HG03025 (cell line): ENCODE data around the gene USP40.
A peak's percentile ranks its signal among the peaks of the same experiment; 100 is the strongest.
"Not testable (repeated sequence)": the region's sequence is repeated elsewhere in the genome, so short reads cannot be mapped to it uniquely, and the experiment has no call there.

ENCODE experiments used
- ATAC-seq: cut with Tn5 transposase; IDR thresholded peaks from one replicate; pipeline ENCODE4 v1.9.1; 2021; ENCODE audit warnings: mild to moderate bottlenecking, moderate library complexity; ENCODE audit not compliant: unreplicated experiment, low FRiP score

Gene USP40, protein sequence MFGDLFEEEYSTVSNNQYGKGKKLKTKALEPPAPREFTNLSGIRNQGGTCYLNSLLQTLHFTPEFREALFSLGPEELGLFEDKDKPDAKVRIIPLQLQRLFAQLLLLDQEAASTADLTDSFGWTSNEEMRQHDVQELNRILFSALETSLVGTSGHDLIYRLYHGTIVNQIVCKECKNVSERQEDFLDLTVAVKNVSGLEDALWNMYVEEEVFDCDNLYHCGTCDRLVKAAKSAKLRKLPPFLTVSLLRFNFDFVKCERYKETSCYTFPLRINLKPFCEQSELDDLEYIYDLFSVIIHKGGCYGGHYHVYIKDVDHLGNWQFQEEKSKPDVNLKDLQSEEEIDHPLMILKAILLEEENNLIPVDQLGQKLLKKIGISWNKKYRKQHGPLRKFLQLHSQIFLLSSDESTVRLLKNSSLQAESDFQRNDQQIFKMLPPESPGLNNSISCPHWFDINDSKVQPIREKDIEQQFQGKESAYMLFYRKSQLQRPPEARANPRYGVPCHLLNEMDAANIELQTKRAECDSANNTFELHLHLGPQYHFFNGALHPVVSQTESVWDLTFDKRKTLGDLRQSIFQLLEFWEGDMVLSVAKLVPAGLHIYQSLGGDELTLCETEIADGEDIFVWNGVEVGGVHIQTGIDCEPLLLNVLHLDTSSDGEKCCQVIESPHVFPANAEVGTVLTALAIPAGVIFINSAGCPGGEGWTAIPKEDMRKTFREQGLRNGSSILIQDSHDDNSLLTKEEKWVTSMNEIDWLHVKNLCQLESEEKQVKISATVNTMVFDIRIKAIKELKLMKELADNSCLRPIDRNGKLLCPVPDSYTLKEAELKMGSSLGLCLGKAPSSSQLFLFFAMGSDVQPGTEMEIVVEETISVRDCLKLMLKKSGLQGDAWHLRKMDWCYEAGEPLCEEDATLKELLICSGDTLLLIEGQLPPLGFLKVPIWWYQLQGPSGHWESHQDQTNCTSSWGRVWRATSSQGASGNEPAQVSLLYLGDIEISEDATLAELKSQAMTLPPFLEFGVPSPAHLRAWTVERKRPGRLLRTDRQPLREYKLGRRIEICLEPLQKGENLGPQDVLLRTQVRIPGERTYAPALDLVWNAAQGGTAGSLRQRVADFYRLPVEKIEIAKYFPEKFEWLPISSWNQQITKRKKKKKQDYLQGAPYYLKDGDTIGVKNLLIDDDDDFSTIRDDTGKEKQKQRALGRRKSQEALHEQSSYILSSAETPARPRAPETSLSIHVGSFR

DNA sequence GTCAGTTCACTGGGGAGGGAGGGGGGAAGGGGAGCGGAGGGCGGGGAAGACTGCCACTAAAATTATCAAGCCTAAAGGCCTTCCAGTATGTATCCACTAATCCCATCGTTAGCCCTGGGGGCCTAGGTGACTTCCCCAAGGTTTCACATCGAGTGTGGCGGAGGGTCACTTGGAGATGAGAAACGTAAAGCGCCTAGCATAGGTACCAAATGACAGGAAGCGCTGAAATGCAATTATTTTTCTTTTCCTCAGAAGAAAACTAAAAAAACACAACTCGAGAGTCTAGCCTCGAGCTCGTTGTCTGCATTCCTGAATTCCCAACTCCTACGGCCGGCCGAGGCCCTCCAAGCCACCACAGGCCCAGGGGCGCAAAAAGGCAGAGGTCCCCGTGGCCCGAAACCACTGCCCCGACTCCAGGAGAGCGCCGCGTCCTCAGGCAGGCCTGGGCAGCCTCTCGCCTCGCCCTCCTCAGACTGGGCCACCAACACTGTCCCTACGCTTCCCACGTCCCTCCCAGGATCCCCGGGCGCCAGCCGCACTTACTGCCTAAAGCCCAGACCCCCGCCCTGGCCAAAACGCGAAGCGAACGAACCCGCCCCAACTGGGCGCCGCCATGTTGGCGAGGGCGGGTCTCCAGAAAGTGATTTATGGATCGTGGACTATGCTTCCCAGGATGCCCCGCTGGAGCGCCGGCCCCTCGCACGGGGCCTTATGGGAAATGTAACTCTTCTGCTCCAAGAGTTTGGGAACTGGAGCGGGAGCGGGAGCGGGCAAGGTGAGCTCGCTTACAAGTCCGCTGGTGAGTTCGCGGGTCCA is at the start of gene USP40:
Gene USP40 (minus strand): TSS at position 642 of the 816 bp plus-strand sequence. CDS start 1,228 bp downstream, outside the sequence.
- ATAC-seq = peak; percentile 66

DNA sequence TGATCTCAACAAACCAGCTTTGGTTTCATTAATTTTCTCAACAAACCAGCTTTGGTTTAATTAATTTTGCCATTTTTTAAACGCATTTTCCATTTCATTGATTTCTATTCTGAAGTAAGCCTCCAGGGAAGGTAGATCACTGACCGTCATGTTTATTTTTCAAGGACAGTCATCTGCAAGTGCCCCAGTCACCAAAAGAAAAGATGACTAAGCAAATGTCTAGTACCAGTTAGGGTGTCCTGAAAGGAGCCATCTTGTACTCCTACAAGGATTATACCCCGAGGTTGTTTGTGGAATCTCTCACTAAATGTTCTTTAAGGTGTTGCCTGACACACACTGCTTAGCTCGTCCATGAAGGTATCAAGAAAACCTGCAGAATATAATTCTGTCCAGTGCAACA is 44.7 kb upstream of the USP40 start:
- ATAC-seq = no peak

DNA sequence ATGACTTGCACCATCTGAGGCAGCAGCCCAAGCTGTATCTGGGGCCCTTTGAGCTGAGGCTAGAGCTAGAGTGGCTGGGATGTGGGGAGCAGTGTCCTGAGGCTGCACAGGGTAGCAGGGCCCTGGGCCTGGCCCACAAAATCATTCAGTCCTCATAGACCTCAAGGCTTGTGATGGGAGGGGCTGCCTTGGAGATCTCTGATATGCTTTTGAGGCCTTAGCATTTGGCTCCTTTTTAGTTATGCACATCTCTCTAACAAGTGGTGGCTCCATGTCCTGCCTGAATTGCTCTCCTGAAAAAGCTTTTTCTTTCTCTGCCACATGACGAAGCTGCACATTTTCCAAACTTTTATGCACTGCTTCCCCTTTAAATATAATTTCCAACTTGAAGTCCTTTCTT is 39.1 kb upstream of the USP40 start:
- no peak for ATAC-seq

DNA sequence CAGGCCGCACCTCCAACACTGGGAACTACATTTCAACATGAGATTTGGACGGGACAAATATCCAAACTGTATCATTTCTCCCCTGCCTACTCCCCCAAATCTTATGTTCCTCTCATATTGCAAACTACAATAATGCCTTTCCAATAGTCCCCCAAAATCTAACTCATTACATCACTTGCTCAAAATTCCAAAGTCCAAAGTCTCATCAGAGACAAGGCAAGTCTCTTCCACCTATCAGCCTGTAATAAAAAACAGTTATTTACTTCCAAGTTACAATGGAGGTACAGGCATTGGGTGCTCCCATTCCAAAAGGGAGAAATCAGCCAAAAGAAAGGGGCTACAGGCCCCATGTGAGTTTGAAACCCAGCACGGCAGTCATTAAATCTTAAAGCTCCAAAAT is 38.2 kb upstream of the USP40 start:
- ATAC-seq = no peak

DNA sequence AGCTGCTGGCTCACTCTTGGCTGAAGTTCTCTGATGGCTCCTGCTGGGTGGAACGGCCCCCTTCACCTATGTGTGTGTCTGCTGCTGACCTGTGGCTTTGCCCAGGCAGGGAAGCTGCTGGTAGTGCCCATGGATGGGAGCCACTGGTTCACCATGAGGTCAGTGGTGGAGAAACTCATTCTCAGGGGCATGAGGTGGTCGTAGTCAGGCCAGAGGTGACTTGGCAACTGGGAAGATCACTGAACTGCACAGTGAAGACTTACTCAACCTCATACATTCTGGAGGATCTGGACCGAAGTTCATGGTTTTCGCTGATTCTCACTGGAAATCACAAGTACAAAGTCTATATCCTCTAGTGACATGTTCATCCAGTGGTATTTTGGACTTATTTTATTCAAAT is 36.9 kb upstream of the USP40 start:
- no peak for ATAC-seq

DNA sequence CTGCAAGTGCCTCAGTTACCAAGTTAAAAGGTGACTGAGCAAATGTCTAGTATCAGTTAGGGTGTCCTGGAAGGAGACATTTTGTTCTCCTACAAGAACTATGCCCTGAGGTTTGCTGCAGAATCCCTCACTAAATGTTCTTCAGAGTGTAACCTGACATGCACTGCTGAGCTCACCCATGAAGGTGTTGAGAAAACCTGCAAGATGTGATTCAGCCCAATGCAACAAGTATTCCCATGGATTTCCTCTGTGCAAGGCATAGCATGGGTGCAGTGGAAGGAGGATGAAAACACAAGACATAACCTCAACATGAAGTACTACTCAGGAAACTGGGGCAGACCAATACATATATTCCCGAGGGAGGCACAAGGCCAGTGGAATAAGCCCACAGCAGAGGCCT is 35.5 kb upstream of the USP40 start:
- no peak for ATAC-seq

DNA sequence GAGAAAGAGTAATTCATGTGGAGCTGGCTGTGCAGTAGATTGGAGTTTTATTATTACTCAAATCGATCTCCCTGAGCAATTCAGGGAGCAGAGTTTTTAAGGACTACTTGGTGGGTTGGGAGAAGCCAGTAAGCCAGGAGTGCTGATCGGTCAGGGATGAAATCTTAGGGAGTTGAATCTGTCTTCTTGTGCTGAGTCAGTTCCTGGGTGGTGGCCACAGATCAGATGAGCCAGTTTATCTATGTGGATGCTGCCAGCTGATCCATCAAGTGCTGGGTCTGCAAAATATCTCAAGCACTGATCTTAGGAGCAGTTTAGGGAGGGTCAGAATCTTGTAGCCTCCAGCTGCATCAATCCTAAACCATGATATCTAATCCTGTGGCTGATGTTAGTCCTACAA is 33.8 kb upstream of the USP40 start:
- ATAC-seq = no peak

DNA sequence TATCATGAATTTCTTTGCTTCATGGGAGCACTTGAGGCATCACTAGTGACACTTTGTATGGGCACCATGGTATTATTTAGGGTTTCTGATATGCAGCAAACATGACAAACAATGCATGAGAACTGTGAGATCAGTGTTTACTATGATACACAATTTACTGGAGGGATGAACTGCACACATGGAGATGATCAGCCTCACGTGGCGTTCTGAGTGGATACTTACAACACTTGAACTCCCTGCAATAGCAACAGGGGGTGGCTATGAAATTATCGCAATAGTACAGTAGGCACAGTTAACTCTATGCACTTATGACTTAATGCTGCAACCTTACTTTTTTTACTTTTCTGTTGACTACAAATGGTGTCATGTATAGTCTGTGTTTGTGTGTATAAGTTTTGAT is 32.4 kb upstream of the USP40 start:
- ATAC-seq = no peak

DNA sequence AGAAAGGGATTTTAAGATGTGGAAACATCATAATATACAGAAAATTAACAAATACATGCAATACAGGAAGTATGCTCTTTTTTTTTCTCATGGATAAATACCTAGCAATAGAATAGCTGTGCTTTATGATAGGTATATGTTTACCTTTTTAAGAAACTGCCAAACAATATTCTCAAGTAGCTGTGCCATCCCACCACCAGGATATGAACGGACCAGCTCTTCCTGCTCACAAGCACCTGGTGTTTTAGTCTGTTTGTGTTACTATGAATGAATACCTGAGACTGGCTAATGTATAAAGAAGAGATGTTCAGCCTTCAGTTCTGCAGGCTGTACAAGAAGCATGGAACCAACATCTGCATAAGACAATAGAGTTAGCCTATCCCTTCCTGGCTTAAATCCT is 30.9 kb upstream of the USP40 start:
- no peak for ATAC-seq

DNA sequence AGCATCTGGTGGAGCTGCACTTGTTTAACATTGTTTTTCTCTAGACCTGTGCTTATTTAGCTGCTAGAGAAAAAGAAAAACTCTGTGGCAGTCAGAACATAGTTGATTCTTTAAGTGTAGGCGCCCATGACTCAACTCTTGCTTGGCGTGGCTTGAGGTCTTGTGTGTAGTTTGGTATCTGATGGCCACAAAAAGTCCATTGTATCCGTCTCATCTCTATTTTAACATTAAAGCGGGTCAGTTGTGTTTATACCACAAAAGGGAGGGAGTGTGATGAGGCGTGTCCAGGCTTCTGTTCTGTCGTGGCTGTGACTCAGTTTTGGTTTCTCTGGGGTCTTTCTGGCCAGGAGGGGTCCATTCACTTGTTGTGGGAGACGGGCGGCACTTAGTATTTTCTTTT is 26.6 kb upstream of the USP40 start:
- ATAC-seq = no peak

DNA sequence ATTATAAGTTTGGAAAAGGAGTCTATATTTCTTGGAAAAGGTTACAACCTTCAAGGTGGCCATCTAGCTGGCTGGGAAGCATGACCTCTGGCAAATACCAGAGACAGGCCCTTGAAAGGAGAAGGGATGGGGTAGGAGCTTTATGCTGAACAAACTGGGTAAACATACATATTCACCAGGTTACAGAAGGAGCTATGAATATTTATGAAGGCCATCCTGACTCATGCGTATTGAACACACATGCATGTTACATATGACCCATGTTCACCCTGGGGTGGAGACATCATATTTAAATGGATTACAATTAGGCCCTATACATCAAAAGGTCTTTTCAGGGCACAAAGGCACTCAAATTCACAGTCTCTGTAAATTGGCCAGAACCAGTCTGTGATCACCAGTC is 26.1 kb upstream of the USP40 start:
- ATAC-seq = not testable (repeated sequence)

DNA sequence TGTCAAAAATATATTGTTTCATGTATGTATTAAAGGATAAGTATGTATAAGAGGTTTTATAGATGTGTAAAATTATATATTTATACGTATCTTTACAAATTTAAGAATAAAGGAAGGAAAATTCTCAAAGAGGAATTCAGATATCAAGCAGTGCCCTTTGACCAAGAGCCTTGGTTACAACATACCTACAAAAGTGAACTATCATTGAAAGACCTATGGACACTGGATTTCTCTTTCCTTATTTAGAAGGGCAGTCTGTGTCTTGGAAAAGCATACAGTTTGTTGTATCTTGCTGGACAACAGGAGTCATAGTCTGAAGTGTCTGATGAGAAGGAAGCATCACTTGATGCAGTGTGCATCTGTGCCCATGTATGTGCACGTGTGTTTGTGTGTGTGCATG is 21.8 kb upstream of the USP40 start:
- ATAC-seq = no peak

DNA sequence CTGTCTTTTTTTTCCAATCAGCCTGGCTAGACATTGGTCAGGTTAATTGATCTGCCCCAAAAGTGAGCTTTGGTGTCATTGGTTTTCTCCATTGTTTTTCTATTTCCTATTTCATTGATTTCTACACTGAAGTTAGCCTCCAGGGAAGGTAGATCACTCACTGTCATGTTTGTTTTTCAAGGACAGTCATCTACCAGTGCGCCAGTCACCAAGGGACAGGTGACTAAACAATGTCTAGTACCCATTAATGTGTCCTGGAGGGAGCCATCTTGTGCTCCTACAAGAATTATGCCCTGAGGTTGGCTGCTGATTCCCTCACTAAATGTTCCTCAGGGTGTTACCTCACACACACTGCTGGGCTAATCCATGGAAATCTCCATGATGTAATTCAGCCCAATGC is 17.6 kb upstream of the USP40 start:
- no peak for ATAC-seq

DNA sequence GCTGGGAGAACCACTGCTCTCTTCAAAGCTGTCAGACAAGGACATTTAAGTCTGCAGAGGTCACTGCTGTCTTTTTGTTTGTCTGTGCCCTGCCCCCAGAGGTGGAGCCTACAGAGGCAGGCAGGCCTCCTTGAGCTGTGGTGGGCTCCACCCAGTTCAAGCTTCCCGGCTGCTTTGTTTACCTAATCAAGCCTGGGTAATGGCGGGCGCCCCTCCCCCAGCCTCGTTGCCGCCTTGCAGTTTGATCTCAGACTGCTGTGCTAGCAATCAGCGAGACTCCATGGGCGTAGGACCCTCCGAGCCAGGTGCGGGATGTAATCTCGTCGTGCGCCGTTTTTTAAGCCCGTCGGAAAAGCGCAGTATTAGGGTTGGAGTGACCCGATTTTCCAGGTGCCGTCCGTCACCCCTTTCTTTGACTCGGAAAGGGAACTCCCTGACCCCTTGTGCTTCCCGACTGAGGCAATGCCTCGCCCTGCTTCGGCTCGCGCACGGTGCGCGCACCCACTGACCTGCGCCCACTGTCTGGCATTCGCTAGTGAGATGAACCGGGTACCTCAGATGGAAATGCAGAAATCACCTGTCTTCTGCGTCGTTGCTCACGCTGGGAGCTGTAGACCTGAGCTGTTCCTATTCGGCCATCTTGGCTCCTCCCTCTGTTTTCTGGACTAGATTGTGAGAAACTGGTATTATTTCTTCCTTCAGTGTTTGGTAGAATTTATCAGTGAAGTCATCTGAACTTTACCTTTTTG is 16.8 kb upstream of the USP40 start:
- not testable (repeated sequence) for ATAC-seq

DNA sequence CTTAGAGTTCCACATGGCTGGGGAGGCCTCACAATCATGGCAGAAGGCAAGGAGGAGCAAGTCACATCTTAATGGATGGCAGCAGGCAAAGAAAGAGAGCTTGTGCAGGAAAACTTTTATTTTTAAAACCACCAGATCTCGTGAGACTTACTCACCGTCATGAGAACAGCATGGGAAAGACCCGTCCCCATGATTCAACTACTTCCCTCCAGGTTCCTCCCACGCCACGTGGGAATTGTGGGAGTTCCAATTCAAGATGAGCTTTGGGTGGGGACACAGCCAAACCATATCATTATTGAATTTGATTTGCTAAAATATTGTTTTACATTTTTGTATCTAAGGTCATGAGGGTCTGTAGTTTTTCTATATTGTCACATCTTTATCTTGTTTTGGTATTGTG is 10.8 kb upstream of the USP40 start:
- ATAC-seq = not testable (repeated sequence)

DNA sequence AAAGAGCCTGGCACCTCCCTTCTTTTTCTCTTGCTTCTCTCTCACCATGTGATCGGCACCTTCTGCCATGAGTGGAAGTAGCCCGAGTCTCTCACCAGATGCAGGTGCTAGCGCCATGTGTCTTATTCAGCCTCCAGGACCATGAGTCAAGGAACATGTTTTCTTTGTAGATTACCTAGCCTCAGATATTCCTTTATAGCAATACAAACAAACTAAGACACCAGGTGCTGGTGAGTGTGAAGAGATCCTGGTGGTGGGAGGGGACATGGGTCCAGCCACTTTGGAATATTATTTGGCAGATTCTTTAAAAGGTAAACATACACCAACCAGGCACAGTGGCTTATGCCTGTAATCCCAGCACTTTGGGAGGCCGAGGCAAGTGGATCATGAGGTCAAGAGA is 5.9 kb upstream of the USP40 start:
- ATAC-seq = no peak

DNA sequence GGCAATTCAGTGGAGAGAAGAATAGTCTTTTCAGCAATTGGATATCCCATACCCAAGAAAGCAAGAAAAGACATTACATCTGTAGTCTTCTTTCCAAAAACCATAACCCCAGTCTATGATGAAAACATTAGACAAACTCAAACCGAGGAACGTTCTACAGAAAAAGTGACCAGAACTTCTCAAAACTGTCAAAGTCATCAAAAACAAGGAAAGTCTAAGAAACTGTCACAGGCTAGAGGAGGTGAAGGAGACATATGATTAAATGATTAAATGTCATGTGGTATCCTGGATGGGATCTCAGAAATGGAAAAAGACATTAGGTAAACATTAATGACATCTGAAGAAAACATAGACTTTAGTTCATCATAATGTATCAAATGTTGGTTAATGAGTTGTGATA is 4.9 kb upstream of the USP40 start:
- no peak for ATAC-seq

DNA sequence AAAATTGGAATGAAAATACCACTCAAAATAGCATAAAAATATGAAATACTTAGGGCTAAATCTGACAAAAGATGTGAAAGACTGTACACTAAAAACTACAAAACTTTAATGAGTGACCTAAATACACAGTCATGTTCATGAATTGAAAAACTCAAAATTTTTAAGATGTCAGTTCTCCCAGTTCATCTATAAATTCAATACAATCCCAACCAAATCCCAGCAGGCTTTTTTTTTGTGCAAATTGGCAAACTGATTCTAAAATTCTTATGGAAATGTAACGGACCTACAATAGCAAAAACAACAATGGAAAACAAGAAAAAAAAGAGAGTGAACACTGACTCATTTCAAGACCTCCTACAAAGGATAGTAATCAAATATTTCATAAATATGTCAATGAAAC is 4.4 kb upstream of the USP40 start:
- no peak for ATAC-seq

DNA sequence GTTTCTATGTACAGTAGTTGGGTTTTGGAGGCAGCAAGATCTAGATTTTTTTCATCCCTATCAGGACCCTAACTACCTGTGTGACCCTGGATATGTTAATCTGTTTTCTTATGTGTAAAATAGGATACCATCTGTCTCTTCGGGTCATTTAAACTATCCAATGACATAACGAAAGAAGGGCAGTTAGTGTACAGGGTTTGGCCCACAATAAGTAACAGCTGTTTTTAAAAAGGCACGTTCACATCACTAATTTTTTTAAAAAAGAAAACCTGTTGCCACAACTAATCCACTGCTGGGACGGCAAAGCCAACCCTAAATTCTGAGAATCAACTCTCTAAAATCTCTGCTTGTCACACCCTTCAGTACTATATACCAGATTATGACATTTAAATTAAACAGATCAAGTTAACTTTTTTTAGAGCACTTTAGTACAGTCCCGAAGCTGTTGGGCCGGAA is 869 bp downstream of the USP40 start:
- ATAC-seq = no peak
